GM21576 (cell line): Measurements from ENCODE around the gene LRRC3.

Source experiments
- ATAC-seq: cut with Tn5 transposase; IDR thresholded peaks from one replicate; pipeline ENCODE4 v1.9.1; 2021; ENCODE audit warnings: mild to moderate bottlenecking, moderate library complexity; ENCODE audit not compliant: unreplicated experiment

The LRRC3 gene

GRCh38 chr21:44456214-44456914, 1.1 kb downstream of the LRRC3 start:
- no peak for ATAC-seq

- no peak for ATAC-seq
Observed at GRCh38 chr21:44456915-44457736, 1.8 kb downstream of the LRRC3 start.

GRCh38 chr21:44458971-44459711, 3.8 kb downstream of the LRRC3 start:
- ATAC-seq = no peak

- ATAC-seq = no peak
Observed at GRCh38 chr21:44459712-44460440, 4.6 kb downstream of the LRRC3 start.

GRCh38 chr21:44460441-44460755, 5.1 kb downstream of the LRRC3 start:
- no peak for ATAC-seq

- ATAC-seq = no peak
Observed at GRCh38 chr21:44461005-44461404, 5.7 kb downstream of the LRRC3 start.

- no peak for ATAC-seq
Observed at GRCh38 chr21:44461464-44462001, 6.2 kb downstream of the LRRC3 start.

GRCh38 chr21:44462086-44462833, 7.0 kb downstream of the LRRC3 start:
- ATAC-seq = no peak

- no peak for ATAC-seq
Observed at GRCh38 chr21:44462834-44463200, 7.5 kb downstream of the LRRC3 start.

- ATAC-seq = no peak
Observed at GRCh38 chr21:44463724-44464123, 8.4 kb downstream of the LRRC3 start.

- ATAC-seq = no peak
Observed at GRCh38 chr21:44464351-44464750, 9.0 kb downstream of the LRRC3 start.

GRCh38 chr21:44466351-44466954, 11.1 kb downstream of the LRRC3 start:
- no peak for ATAC-seq

GRCh38 chr21:44466996-44467858, 11.9 kb downstream of the LRRC3 start:
- ATAC-seq = no peak

GRCh38 chr21:44467859-44468195, 12.5 kb downstream of the LRRC3 start:
- no peak for ATAC-seq

GRCh38 chr21:44471341-44471740, 16.0 kb downstream of the LRRC3 start:
- ATAC-seq = no peak

- ATAC-seq = no peak
Observed at GRCh38 chr21:44471996-44472395, 16.7 kb downstream of the LRRC3 start.

- ATAC-seq = no peak
Observed at GRCh38 chr21:44473915-44474555, 18.7 kb downstream of the LRRC3 start.

- no peak for ATAC-seq
Observed at GRCh38 chr21:44475266-44475845, 20.0 kb downstream of the LRRC3 start.
